GM12873 (cell line): Measurements from ENCODE around the gene CUL1.

Source experiments
- CTCF ChIP-seq: IDR thresholded peaks from 2 replicates; pipeline ENCODE4 v1.5.1; 2012; ENCODE audit warnings: low read depth, mild to moderate bottlenecking, moderate library complexity, low read length, control low read depth; ENCODE audit not compliant: insufficient read depth; ENCODE audit errors: missing control alignments

CUL1 gene

GRCh38 chr7:148838905-148839304 is 140.2 kb downstream of the CUL1 start:
- no peak for TF ChIP-seq CTCF

GRCh38 chr7:148847815-148848734 is 149.4 kb downstream of the CUL1 start:
- TF ChIP-seq CTCF: no peak

- no peak for TF ChIP-seq CTCF
Observed at GRCh38 chr7:148849393-148850098, 150.8 kb downstream of the CUL1 start.

DNA sequence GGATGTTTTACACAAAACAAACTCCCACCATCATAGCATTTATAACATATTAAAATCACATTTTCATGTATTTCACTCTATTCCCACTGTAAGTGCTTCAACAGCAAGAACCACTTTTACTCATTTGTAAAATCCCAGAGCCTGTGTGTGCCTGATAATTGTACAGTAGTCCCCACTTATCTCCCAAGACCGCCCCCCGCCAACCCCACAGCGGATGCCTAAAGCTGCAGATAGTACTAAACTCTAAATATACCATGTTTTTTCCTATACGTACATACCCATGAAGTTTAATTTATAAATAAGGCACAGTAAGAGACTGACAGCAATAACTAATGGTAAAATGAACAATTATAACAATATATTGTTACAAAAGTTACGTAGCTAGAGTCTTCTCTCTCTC is 151.9 kb downstream of the CUL1 start:
- TF ChIP-seq CTCF: no peak
